ENCODE results near the gene SCT.

Gene SCT

GRCh38 chr11:623349-623869, 3.6 kb downstream of the SCT start:
- DNase-seq (ENCODE audit: low spot score) = no peak
- FAIRE-seq = no peak

- no peak for FAIRE-seq
- DNase-seq (ENCODE audit: low spot score) = no peak
Measured at GRCh38 chr11:621838-622237, 5.1 kb downstream of the SCT start.

GRCh38 chr11:620935-621814, 5.8 kb downstream of the SCT start:
- DNase-seq (ENCODE audit: low spot score) (no peak), FAIRE-seq (no peak)

- FAIRE-seq (no peak), DNase-seq (ENCODE audit: low spot score) (no peak)
Measured at GRCh38 chr11:620201-620600, 6.8 kb downstream of the SCT start.

- no peak for FAIRE-seq
Measured at GRCh38 chr11:619628-620050, 7.3 kb downstream of the SCT start.

GRCh38 chr11:618856-619627, 7.9 kb downstream of the SCT start:
- FAIRE-seq = no peak
- DNase-seq (ENCODE audit: low spot score) = no peak

More at GRCh38 chr11:619628-620050, 7.3 kb downstream of the SCT start:
- DNase-seq (ENCODE audit: low spot score) = no peak

- FAIRE-seq (no peak), DNase-seq (ENCODE audit: low spot score) (no peak)
Measured at GRCh38 chr11:617912-618682, 8.9 kb downstream of the SCT start.

GRCh38 chr11:617199-617911, 9.6 kb downstream of the SCT start:
- DNase-seq (ENCODE audit: low spot score) (no peak), FAIRE-seq (no peak)

- FAIRE-seq (no peak), DNase-seq (ENCODE audit: low spot score) (no peak)
Measured at GRCh38 chr11:616320-617198, 10.4 kb downstream of the SCT start.

- DNase-seq (ENCODE audit: low spot score) (no peak), FAIRE-seq (no peak)
Measured at GRCh38 chr11:615504-616319, 11.3 kb downstream of the SCT start, which contains the start of gene IRF7. Gene IRF7, minus strand, starts transcription at chr11:615950. Its CDS starts 586 bp downstream, at chr11:615364.

GRCh38 chr11:614623-615503, 12.1 kb downstream of the SCT start:
- DNase-seq (ENCODE audit: low spot score) (no peak), FAIRE-seq (no peak)

- FAIRE-seq (no peak), DNase-seq (ENCODE audit: low spot score) (no peak)
Measured at GRCh38 chr11:614021-614622, 12.9 kb downstream of the SCT start.

GRCh38 chr11:613369-613968, 13.5 kb downstream of the SCT start:
- FAIRE-seq = no peak
- DNase-seq (ENCODE audit: low spot score) = peak; percentile 60

GRCh38 chr11:612961-613300, 14.1 kb downstream of the SCT start:
- no peak for FAIRE-seq
- no peak for DNase-seq (ENCODE audit: low spot score)

- FAIRE-seq (no peak), DNase-seq (ENCODE audit: low spot score) (no peak)
Measured at GRCh38 chr11:612201-612960, 14.6 kb downstream of the SCT start.

Data from urothelium cell line (cell line).